ENCODE results near the gene PIP4K2A.

The PIP4K2A gene

DNA sequence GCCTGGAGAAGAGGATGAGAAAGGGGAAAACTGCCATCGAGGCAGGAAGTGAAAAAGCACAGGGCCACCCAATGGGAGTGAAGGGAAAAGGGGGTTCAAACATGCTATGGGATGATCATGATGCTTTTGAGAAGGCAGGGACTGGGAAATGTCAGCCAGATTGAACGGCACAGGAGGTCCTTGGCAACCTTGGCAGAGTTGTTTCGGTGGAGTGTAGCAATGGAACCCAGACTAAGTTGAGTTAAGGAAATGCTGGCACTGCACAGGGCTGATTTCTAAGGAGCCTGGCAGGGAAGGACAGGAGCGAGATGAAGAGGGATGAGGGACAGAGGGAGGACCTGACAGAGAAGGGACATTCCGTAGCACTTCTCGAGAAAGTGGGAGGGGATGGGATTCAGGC, 101.4 kb downstream of the PIP4K2A start:
- POLR2A ChIA-PET: no interaction called here
- CTCF ChIA-PET: no interaction called here
- DNase-seq (ENCODE audit: extremely low spot score): no peak
- TF ChIP-seq ZNF384 (IDR thresholded peaks at IDR 0.05) (no peak), TARDBP (IDR thresholded peaks at IDR 0.05) (no peak), L3MBTL2 (conservative IDR thresholded peaks at IDR 0.05) (no peak), FOXM1 (IDR thresholded peaks at IDR 0.05; ENCODE audit: borderline replicate concordance) (no peak), CTBP1 (IDR thresholded peaks at IDR 0.05; ENCODE audit: borderline replicate concordance) (no peak), ARNT (IDR thresholded peaks at IDR 0.05) (no peak), ELF4 (IDR thresholded peaks at IDR 0.05) (no peak), SUZ12 (IDR thresholded peaks at IDR 0.05) (no peak), NFRKB (IDR thresholded peaks at IDR 0.05) (no peak)
- TF ChIP-seq, protein P1, sequence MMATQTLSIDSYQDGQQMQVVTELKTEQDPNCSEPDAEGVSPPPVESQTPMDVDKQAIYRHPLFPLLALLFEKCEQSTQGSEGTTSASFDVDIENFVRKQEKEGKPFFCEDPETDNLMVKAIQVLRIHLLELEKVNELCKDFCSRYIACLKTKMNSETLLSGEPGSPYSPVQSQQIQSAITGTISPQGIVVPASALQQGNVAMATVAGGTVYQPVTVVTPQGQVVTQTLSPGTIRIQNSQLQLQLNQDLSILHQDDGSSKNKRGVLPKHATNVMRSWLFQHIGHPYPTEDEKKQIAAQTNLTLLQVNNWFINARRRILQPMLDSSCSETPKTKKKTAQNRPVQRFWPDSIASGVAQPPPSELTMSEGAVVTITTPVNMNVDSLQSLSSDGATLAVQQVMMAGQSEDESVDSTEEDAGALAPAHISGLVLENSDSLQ (IDR thresholded peaks at IDR 0.05): no peak

DNA sequence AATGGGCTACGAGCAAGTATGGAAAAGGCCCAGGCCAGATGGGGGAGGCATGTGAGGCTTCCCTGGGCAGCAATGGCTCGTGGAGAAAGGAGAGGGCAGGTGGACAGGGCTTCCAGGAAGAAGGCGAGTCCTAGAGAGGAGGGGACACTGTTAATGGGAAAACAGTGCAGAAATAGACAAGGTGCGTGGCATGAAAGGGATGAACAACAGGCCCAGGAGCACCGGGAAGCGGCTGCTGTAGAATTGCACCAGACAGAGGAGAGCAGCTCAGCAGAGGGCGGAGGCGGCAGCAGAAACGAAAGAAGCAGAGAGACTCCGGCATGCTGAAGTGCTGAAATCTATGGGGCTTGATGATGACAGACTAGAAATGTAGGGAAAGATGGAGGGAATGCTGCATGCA, 102.1 kb downstream of the PIP4K2A start:
- TF ChIP-seq SP1 (IDR thresholded peaks at IDR 0.05): no peak
- TF ChIP-seq ELF4 (IDR thresholded peaks at IDR 0.05): no peak
- no peak for TF ChIP-seq SUZ12 (IDR thresholded peaks at IDR 0.05)
- no peak for TF ChIP-seq FOXA1 (IDR thresholded peaks at IDR 0.05)
- no peak for TF ChIP-seq LEF1 (IDR thresholded peaks at IDR 0.05; ENCODE audit: borderline replicate concordance)
- no peak for TF ChIP-seq CTBP1 (IDR thresholded peaks at IDR 0.05; ENCODE audit: borderline replicate concordance)
- TF ChIP-seq BHLHE40 (IDR thresholded peaks at IDR 0.05; ENCODE audit: borderline replicate concordance): no peak
- TF ChIP-seq, protein P1 (IDR thresholded peaks at IDR 0.05): no peak
- no peak for TF ChIP-seq ARNT (IDR thresholded peaks at IDR 0.05)
- TF ChIP-seq NFRKB (IDR thresholded peaks at IDR 0.05): no peak
- TF ChIP-seq ZNF384 (IDR thresholded peaks at IDR 0.05): no peak
- TF ChIP-seq TARDBP (IDR thresholded peaks at IDR 0.05): no peak
- no peak for TF ChIP-seq FOXM1 (IDR thresholded peaks at IDR 0.05; ENCODE audit: borderline replicate concordance)
- TF ChIP-seq L3MBTL2 (conservative IDR thresholded peaks at IDR 0.05): no peak
- no peak for TF ChIP-seq FOXK2 (IDR thresholded peaks at IDR 0.05)
- POLR2A ChIA-PET: interaction anchor here (1.3 kb wide), 1 partner anchor 13 kb away, joined by 3 read pairs; no protein-coding TSS in a partner anchor
- CTCF ChIA-PET: no interaction called here
- no peak for DNase-seq (ENCODE audit: extremely low spot score)

DNA sequence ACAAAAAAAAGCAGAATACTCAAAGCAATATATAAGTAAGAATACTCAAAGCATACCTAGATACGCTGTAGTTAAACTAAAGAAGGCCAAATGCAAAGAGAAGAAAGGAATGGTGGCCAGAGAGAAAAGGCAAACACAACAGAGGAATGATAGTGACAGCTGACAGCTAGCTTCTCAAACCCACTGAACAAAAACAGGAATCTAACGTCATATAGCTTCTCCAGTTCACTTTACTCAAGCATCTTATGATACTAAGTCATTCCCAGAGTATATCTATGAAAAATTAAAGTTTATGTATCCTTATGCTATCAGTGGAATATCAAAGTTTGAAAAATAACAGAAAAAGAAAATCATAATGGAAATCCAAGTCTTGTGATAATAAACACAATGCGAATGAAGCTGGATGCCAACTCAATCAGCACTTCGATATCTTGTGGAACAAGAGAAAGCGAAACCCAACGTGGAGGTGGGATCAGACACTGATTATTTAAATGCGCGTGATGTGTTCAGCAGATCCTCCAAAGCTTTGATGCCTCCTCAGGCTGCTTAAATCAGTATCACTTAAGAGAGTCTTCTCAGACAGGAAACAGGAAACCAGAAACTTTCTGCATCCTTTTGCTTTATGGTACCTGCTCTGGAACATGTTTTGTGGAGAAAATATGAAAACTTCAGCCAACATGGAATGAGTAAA, 102.8 kb downstream of the PIP4K2A start:
- DNase-seq (ENCODE audit: extremely low spot score): no peak
- POLR2A ChIA-PET: interaction anchor here (1.3 kb wide), 1 partner anchor 12 kb away, joined by 3 read pairs; no protein-coding TSS in a partner anchor
- CTCF ChIA-PET: no interaction called here
- TF ChIP-seq FOXA1 (IDR thresholded peaks at IDR 0.05) (no peak), FOXM1 (IDR thresholded peaks at IDR 0.05; ENCODE audit: borderline replicate concordance) (no peak), FOXK2 (IDR thresholded peaks at IDR 0.05) (no peak), SUZ12 (IDR thresholded peaks at IDR 0.05) (no peak), HDGF (IDR thresholded peaks at IDR 0.05; ENCODE audit: borderline replicate concordance) (no peak), NFRKB (IDR thresholded peaks at IDR 0.05) (no peak), ZNF384 (IDR thresholded peaks at IDR 0.05) (no peak), ARNT (IDR thresholded peaks at IDR 0.05) (no peak), SP1 (IDR thresholded peaks at IDR 0.05) (no peak), LEF1 (IDR thresholded peaks at IDR 0.05; ENCODE audit: borderline replicate concordance) (no peak)
- TF ChIP-seq, protein P1 (IDR thresholded peaks at IDR 0.05): no peak

- ChIA-PET POLR2A (no interaction called here), CTCF (no interaction called here)
- no peak for TF ChIP-seq FOXA1 (IDR thresholded peaks at IDR 0.05)
- no peak for TF ChIP-seq LEF1 (IDR thresholded peaks at IDR 0.05; ENCODE audit: borderline replicate concordance)
- no peak for TF ChIP-seq FOXK2 (IDR thresholded peaks at IDR 0.05)
- TF ChIP-seq SP1 (IDR thresholded peaks at IDR 0.05): no peak
- no peak for TF ChIP-seq SUZ12 (IDR thresholded peaks at IDR 0.05)
- TF ChIP-seq HDGF (IDR thresholded peaks at IDR 0.05; ENCODE audit: borderline replicate concordance): no peak
- no peak for TF ChIP-seq FOXM1 (IDR thresholded peaks at IDR 0.05; ENCODE audit: borderline replicate concordance)
- no peak for TF ChIP-seq ZNF384 (IDR thresholded peaks at IDR 0.05)
- TF ChIP-seq ELF4 (IDR thresholded peaks at IDR 0.05): no peak
- DNase-seq (ENCODE audit: extremely low spot score): no peak
Observed at GRCh38 chr10:22610610-22611009, 103.8 kb downstream of the PIP4K2A start.

- POLR2A ChIA-PET: no interaction called here
- DNase-seq (ENCODE audit: extremely low spot score): no peak
- CTCF ChIA-PET: no interaction called here
Observed at GRCh38 chr10:22609719-22610465, 104.5 kb downstream of the PIP4K2A start.

More at GRCh38 chr10:22609719-22610465, 104.5 kb downstream of the PIP4K2A start:
- no peak for TF ChIP-seq L3MBTL2 (conservative IDR thresholded peaks at IDR 0.05)
- no peak for TF ChIP-seq FOXA1 (IDR thresholded peaks at IDR 0.05)
- no peak for TF ChIP-seq BHLHE40 (IDR thresholded peaks at IDR 0.05; ENCODE audit: borderline replicate concordance)
- no peak for TF ChIP-seq FOXM1 (IDR thresholded peaks at IDR 0.05; ENCODE audit: borderline replicate concordance)
- no peak for TF ChIP-seq ARNT (IDR thresholded peaks at IDR 0.05)
- no peak for TF ChIP-seq CTBP1 (IDR thresholded peaks at IDR 0.05; ENCODE audit: borderline replicate concordance)
- TF ChIP-seq HDGF (IDR thresholded peaks at IDR 0.05; ENCODE audit: borderline replicate concordance): no peak
- no peak for TF ChIP-seq ZNF384 (IDR thresholded peaks at IDR 0.05)
- TF ChIP-seq, protein P1 (IDR thresholded peaks at IDR 0.05): no peak
- TF ChIP-seq NFRKB (IDR thresholded peaks at IDR 0.05): no peak
- no peak for TF ChIP-seq ELF4 (IDR thresholded peaks at IDR 0.05)
- TF ChIP-seq LEF1 (IDR thresholded peaks at IDR 0.05; ENCODE audit: borderline replicate concordance): no peak
- TF ChIP-seq SUZ12 (IDR thresholded peaks at IDR 0.05): no peak
- no peak for TF ChIP-seq TARDBP (IDR thresholded peaks at IDR 0.05)
- TF ChIP-seq SP1 (IDR thresholded peaks at IDR 0.05): no peak
- TF ChIP-seq FOXK2 (IDR thresholded peaks at IDR 0.05): no peak

Measured in HEK293T (cell line).